Measurements from ENCODE around the gene CATSPERZ. TPM values are rescaled to one million over a fixed set of nuclear protein-coding genes. Genes with fewer than 3 reads are reported as not detected.

Gene CATSPERZ
- total RNA-seq, 4 donors from 2014 or later = 0.80 TPM; not detected in 3

DNA sequence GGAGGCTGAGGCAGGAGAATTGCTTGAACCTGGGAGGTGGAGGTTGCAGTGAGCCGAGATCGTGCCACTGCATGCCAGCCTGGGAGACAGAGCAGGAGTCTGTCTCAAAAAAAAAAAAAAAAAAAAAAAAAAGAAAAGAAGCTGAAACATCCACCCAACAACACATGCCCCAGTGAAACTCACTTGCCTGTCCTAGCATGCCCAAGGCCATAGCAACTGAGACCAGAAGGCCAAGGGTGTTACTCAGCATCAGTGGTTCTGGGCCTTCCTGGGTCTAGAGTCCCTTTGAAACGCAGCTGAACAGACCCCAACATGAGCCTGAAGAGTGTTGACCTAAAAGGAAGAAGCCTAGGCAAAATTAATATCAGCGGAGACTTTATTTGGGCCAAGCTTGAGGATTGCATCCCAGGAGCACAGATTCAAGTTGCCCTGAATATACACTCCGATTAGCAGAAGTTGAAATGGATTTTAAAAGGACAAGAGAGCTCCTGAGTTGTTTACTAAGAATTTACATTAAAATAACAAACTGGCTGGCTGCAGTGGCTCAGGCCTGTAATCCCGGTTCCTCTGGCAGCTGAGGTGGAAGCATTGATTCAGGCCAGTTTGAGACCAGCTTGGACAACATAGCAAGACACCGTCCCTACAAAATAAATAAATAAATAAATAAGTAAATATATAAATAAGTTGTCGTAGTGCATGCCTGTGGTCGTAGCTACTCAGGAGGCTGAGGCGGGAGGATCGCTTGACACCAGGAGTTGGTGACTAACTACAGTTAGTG, 24.7 kb downstream of the CATSPERZ start:
- no peak overlapping the region for H3K4me3 ChIP-seq
- TF ChIP-seq POLR2AphosphoS5 (IDR thresholded peaks at IDR 0.05) (no peak), POLR2A (IDR thresholded peaks at IDR 0.05; ENCODE audit: low read depth) (no peak), EP300 (IDR thresholded peaks at IDR 0.05) (no peak)
- TF ChIP-seq, protein P1, sequence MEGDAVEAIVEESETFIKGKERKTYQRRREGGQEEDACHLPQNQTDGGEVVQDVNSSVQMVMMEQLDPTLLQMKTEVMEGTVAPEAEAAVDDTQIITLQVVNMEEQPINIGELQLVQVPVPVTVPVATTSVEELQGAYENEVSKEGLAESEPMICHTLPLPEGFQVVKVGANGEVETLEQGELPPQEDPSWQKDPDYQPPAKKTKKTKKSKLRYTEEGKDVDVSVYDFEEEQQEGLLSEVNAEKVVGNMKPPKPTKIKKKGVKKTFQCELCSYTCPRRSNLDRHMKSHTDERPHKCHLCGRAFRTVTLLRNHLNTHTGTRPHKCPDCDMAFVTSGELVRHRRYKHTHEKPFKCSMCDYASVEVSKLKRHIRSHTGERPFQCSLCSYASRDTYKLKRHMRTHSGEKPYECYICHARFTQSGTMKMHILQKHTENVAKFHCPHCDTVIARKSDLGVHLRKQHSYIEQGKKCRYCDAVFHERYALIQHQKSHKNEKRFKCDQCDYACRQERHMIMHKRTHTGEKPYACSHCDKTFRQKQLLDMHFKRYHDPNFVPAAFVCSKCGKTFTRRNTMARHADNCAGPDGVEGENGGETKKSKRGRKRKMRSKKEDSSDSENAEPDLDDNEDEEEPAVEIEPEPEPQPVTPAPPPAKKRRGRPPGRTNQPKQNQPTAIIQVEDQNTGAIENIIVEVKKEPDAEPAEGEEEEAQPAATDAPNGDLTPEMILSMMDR (IDR thresholded peaks at IDR 0.05) = no peak
- WGBS = 78% methylated on average over 11 of the region's 11 CpGs
- H3K4me1 ChIP-seq = peaks cover 0 to 1% (median 0%) of the 10 kb centered on the region in 4 donors
- peaks cover 6 to 31% (median 27%) of the 10 kb centered on the region in 4 donors for H3K36me3 ChIP-seq
- no peak for DNase-seq (ENCODE audit: extremely low spot score)
- H3K9me3 ChIP-seq = no peaks in the 10 kb centered on the region
- intact Hi-C loops (cut with DNase I) = no loop called here
- no peak overlapping the region for H3K27ac ChIP-seq (replicated peaks in 1 of 4)
- no peaks in the 10 kb centered on the region for H3K27me3 ChIP-seq

DNA sequence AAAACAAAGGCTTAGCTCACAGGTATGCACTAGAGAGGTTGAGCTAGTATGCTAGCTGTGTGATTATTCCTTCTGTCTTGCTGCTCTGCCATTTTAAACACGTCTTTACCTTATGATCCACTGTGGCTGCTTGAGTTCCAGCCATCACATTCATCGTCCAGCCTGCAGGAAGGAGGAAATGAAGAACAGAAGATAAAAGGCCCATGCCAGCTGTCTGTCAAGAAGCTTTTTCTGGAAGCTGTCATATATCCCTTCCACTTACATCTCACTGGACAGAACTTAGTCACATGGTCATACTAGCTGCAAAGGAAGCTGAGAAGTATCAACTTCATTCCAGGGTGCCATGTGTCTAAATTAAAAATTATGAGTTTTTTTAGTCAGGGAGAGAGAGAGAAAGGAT, 27.2 kb downstream of the CATSPERZ start:
- peaks cover 0 to 11% (median 6%) of the 10 kb centered on the region in 4 donors for H3K36me3 ChIP-seq
- intact Hi-C loops (cut with DNase I) = no loop called here
- TF ChIP-seq, protein P1 (IDR thresholded peaks at IDR 0.05) = no peak
- TF ChIP-seq POLR2A (IDR thresholded peaks at IDR 0.05; ENCODE audit: low read depth) (no peak), EP300 (IDR thresholded peaks at IDR 0.05) (no peak), POLR2AphosphoS5 (IDR thresholded peaks at IDR 0.05) (no peak)
- DNase-seq (ENCODE audit: extremely low spot score) = no peak
- H3K4me3 ChIP-seq = no peak overlapping the region
- H3K4me1 ChIP-seq = peaks cover 4 to 11% (median 9%) of the 10 kb centered on the region in 4 donors
- 81% methylated on average over 2 of the region's 2 CpGs for WGBS
- H3K9me3 ChIP-seq = no peaks in the 10 kb centered on the region
- no peaks in the 10 kb centered on the region for H3K27me3 ChIP-seq
- H3K27ac ChIP-seq (replicated peaks in 1 of 4) = no peak overlapping the region

DNA sequence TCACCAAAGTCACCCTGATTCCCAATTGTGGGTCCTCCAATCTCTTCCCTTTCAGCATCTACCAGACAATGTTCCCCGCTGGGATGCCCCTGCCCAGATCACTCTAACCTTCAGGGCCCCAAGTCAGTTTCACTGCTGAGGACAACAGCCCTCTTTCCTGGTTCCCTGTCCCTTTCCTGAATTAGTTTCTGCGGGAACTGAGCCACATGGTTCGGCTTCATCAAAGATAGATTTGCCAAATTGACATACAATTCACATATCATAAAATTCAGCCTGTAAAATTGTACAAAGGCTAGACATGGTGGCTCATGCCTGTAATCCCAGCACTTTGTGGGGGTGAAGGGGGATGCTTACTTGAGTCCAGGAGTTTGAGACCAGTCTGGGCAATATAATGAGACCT, 27.8 kb downstream of the CATSPERZ start:
- H3K4me3 ChIP-seq = no peak overlapping the region
- TF ChIP-seq EP300 (IDR thresholded peaks at IDR 0.05) (no peak), POLR2AphosphoS5 (IDR thresholded peaks at IDR 0.05) (no peak), POLR2A (IDR thresholded peaks at IDR 0.05; ENCODE audit: low read depth) (no peak)
- TF ChIP-seq, protein P1 (IDR thresholded peaks at IDR 0.05) = no peak
- intact Hi-C loops (cut with DNase I) = no loop called here
- no peak overlapping the region for H3K27ac ChIP-seq (replicated peaks in 1 of 4)
- H3K9me3 ChIP-seq = no peaks in the 10 kb centered on the region
- H3K36me3 ChIP-seq = peaks cover 0 to 5% (median 2%) of the 10 kb centered on the region in 4 donors
- H3K27me3 ChIP-seq = no peaks in the 10 kb centered on the region
- H3K4me1 ChIP-seq = peaks cover 4 to 11% (median 9%) of the 10 kb centered on the region in 4 donors
- WGBS = 93% methylated on average over 3 of the region's 3 CpGs
- DNase-seq (ENCODE audit: extremely low spot score) = no peak

GRCh38 chr11:64330888-64331287, 30.7 kb downstream of the CATSPERZ start:
- DNase-seq (ENCODE audit: extremely low spot score) = no peak

More at GRCh38 chr11:64330888-64331287, 30.7 kb downstream of the CATSPERZ start:
- Histone ChIP-seq H3K4me3 (no peak overlapping the region), H3K27ac (replicated peaks in 1 of 4) (no peak overlapping the region), H3K27me3 (no peaks in the 10 kb centered on the region), H3K36me3 (no peaks in the 10 kb centered on the region), H3K9me3 (no peaks in the 10 kb centered on the region), H3K4me1 (peaks cover 4 to 11% (median 9%) of the 10 kb centered on the region in 4 donors)
- intact Hi-C loops (cut with DNase I) = no loop called here
- WGBS = 84% methylated on average over 11 of the region's 11 CpGs
- TF ChIP-seq POLR2A (IDR thresholded peaks at IDR 0.05; ENCODE audit: low read depth) = no peak
- TF ChIP-seq POLR2AphosphoS5 (IDR thresholded peaks at IDR 0.05) = no peak
- TF ChIP-seq, protein P1 (IDR thresholded peaks at IDR 0.05) = no peak
- TF ChIP-seq EP300 (IDR thresholded peaks at IDR 0.05) = no peak

Data from esophagus muscularis mucosa (tissue), 4 donors.